Measurements from ENCODE around the gene IRF4. TPM values are rescaled to one million over a fixed set of nuclear protein-coding genes. Genes with fewer than 3 reads are reported as not detected.

IRF4 gene
- total RNA-seq, 1 donor from 2014 or later = 2.9 TPM

DNA sequence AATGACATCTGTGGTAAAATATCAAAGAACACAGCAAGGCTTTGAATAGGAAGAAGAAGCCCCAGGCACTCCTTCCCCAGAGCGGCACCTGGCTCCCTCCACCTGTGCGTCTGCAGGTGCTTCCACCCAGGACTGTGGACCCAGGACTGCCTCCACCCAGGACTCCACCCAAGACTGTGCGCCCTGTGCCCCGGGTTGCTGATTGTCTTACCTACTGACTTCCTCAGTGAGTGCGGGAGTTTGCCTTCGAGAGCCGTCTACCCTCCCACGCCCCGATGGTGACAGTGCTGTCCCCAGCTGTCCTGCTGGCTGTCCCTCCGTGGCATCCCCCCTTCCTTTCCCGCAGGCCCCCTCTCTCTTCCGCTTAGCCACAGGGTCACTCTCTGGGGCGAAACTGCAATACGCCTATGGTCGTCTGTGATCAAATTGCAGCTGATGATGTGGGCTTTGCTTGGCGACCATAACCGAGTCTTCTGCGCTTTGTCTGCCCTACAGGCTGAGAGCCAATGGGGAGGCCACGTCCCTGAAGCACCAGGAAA is 52.1 kb downstream of the IRF4 start:
- DNase-seq (ENCODE audit: low spot score) = no peak

DNA sequence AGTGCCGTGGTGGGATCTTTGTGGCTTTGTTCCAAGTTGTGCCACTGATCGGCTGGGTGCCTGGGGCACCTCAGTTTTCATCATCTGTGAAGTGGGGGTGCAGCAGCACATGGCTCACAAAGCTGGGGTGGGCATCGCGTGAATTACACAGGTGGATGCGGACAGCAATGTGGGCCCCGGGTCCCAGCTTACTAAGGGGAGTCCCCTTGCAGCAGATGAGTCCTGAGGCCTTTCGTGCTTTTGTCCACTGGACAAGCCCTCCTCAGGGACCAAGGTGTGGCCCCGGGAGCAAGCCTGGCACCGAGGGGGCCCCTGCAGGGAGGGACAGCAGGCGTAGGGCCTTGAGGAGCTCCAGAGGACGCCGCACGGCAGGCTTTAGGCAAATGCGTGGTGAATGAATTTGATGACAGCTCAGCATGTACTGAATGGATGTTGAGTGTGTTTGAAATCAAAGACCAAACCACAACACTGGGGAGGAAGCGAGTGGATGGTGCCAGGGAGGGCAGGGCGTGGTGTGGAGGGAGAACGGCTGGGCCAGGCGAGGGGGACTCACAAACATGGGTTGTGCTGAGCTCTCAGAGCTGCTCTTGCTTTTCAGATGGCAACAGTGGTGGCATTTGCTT is 53.2 kb downstream of the IRF4 start:
- no peak for DNase-seq (ENCODE audit: low spot score)

DNA sequence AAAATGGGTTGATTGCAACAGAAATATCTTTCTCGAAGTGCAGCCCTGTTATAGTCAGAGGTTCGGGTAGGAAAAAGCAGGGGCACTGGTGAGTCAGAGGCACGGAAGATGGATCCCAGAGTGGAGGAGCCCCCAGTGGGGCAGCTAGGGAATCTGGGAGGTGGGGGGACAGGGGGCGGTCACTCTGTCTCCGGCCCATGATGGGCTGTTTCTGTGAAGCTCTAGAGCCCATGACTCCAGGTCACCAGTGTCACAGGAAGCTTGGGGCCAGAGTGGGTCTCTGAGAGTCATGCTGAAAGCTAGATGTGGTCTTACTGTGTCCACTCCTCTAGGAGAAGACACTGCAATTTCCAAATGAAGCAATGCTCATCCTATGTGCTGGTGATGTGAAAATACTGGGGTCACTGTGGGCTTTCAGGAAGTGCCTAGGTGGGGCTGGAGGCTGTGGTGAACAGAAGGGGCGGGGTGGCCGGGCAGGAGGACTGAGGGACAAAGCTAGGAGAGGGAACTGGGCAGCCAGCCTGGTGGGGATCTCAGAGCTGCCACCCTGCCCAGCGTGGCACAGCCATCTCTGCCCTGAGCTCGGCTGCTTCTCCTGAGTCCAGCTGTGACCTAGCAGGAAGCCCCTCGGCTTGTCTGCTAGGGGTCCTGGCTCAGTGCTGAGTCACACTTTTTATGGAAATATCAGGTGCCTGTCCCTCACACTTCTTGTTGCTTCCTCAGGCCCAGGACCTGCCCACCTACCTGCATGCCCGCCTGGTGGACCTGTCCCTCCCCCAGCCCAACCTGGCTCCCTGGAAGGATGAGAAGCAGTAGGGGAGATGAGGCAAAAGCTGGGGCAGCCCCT is 54.2 kb downstream of the IRF4 start:
- DNase-seq (ENCODE audit: low spot score) = no peak

DNA sequence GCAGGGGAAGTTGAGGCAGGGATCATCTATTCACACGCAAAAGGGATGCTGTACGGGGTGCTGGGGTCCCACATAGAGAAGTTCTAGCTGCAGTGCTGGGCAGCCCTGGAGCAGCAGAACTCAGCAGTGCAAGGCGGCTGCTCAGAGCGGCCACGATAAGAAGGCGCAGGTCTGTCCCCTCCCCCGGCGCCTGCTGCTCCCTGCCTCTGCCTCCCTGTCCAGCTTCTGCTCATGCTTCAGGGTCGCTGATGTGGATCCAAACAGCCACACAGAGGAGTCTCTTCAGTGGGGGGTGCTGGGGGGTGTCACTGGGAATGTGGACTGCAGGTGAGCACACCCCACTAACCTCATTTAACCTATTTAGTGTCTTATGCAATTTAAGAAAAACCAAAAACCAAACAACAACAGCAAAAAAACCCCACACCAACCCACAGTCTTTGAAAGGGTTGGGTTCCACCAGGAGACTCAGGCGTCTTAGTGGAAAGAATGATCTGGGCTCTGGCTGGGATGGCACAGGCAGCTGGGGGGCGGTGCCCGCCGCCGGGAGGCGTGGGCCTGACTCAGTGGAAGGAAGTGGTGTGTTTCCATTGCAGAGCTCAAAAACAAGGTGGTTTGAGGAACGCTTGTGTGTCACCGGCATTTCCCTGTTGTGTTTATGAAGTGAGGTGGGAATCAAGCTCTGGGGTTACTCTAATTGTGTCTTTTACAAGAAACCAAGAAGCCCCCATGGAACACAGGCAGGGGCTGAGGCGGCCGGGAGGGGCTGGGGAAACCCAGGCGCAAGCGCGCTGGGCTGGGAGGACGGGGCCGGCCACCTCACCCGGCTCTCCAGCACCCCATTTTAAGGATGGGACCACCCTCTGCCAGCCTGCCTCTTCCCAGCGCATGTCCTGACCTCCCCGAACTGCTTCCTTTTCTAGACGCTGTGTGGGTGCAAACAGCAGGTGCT is 55.1 kb downstream of the IRF4 start:
- no peak for DNase-seq (ENCODE audit: low spot score)

DNA sequence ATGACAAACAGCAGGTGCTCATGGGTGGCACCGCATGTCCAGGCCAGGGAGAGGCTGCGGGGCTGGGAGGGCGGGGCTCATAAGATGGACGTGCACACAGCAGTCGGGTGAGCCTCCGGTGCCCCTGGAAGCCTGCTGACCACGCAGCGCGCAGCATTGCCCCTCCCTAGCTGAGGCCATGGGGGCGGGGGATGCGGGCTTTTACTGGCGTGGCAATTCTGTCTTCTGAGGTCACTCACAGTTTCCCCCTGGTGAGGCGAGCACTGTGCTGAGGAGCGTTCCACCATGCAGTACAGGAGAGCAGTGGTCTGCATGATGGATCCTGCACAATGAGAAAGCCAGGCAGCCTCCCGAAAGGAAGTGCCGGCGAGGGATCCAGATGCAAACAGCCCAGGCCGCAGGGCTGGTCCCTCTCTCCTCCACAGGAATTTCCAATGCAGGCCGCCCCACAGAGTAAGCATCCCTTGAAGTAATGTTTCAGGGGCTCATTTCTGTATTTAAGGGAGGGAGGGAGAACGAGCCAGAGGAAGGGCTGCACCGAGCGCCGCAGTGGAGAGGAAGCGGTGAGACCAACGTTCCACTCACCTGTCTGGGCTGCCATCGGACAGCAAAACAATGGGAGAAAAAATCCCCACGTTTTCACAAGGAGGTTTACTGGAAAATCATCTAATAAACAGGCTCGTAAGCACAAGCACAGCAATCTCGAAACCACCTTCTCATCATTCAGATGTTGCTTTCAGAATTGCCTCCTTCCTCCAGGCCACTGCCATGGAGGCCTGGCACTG is 56.0 kb downstream of the IRF4 start:
- no peak for DNase-seq (ENCODE audit: low spot score)

DNA sequence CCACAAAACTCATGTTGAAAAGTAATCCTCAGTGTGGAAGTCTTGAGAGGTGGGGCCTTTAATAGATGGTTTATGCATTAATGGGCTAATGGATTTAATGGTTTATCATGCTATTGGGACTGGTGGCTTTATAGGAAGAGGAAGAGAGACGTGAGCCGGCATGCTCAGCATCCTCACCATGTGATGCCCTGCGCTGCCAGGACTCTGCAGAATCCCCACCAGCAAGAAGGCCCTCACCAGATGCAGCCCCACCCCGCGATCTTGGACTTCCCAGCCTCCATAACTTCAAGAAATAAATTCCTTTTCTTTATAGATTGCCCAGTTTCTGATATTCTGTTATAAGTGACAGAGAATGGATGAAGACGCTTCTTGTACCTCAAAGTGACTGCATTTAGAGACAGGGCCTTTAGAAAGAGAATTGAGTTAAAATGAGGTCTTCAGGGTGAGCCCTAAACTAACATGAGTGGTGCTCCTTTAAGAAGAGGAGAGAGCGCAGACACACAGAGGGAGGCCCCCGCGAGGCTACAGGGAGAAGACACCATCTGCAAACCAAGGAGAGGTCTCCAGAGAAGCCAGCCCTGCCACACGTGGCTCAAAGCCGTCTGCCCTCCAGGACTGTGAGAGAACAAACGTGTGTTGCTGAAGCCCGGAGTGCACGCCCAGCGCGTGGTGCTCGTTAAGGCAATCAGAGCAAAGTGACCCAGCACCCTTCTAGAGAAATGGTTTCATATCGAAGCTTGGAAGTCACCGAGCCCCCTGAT is 56.9 kb downstream of the IRF4 start:
- no peak for DNase-seq (ENCODE audit: low spot score)

DNA sequence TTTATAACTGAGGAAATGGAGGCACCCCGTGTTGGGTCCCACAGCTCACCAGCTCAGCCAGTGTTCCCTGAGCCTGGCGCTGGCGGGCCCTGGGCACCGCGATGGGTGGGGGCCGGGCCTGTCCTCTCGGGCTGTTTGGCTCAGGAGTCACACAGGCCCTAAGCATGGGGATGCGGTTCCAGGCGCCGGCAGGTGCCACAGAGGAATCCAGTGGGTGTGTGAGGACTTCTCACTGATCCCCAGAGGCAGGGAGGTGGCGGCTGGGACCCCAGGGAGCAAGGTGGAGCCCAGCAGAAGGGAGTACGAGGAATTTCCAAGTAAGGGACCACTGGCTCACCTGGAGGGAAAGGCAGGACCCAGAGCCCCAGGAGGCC is 57.5 kb downstream of the IRF4 start:
- DNase-seq (ENCODE audit: low spot score) = no peak

DNA sequence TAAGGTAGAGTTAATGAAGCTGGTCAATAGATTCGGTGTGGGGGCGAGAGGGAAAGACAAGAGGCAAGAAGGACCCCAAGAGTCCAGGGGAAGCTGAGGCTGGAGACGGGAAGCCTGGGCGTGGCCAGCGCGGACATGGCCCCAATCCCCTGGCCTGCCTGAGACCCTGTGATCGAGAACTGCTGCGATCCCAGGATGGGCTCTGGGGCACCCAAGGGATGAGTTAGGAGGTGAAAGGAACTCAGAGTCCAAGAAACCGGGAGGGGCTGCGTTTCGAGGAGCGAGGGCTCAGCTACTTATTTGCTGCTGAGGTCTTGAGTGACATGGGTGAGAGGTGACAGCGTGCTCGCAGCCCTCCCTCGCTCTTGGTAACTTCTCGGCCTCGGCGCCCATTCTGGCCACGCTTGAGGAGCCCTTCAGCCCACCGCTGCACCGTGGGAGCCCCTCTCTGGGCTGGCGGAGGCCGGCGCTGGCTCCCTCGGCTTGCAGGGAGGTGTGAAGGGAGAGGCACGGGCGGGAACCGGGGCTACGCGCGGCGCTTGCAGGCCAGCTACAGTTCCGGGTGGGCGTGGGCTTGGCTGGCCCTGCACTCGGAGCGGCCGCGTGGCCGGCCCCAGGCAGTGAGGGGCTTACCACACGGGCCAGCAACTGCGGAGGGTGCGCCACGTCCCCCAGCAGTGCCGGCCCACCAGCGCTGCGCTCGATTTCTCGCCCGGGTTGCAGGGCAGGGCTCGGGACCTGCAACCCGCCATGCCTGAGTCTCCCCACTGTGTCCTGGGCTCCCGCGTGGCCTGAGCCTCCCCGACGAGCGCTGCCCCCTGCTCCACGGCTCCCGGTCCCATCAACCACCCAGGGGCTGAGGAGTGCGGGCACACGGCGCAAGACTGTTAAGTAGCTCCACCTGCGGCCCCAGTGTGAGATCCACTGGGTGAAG is 58.2 kb downstream of the IRF4 start:
- no peak for DNase-seq (ENCODE audit: low spot score)

DNA sequence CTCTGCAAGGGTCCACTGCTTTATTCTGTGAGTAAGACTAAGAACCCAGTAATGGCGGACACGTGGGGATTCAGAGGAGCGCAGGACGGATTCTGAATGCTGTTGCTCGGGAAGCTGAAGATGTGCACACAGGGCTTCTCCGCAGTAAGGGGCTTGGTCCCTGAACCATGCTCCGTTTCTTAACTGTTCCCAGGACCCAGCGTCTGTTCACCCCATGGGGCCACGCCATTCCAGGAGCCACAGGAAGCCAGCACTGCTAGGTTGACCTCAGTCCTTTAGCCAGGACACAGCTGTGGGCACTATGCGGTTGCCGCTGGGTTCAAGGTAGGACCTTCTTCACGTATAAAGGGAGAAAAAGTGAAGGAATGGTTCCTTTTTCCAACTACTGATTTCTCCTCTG is 59.8 kb downstream of the IRF4 start:
- DNase-seq (ENCODE audit: low spot score) = no peak

DNA sequence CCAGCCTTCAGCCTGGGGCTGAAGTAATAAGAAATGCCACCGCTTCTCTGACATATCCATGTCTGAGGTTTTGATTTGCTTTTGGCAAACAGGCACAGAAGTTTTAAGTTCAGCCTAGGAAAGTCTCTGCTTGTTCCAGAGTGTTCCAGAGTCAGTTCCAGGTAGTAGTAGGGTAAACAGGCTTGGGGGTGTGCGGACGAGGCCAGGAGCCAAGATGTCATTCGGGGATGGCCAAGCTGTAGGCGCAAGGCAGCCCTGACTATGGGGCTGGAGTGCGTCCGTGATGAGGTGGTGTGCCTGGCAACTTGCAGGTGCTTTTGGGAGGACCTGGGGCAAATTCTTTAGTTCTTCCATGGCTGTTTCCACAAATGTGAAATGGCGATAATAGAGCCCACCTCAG is 60.3 kb downstream of the IRF4 start:
- DNase-seq (ENCODE audit: low spot score) = no peak

DNA sequence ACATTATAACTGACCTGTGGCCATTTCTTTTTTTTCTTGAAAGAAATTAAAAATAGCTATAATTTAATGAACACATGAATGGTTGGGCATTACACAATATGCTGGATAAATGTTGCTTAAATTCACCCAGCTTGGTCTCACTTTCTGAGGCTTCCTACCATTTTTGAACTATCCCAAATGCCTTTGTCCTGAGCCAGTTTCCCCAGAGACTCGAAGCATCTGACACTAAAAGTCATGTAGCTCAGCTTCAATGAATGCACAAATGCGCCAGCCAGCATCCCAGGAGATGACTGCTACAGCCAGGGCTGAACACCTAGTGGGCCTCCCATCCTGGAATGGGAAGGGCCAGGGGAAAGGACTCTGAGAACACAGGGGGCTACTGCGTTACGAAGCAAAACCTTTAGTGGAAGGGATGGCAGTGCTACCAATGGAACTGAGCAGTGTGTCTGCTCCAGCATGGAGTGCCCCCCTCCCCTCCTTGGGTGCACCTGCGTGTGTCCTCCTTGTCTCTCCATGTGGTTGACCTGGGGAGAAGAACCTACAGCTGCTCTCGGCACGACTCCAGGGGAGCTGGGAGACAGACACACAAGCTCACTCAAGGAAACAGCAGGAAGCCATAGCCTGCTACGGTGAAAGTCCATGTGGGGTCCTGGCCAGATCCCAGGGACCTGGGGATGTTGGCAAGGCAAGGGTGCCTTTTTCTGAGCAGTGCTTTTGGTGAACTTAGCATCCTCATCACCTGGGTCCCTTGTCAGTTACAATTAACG is 60.9 kb downstream of the IRF4 start:
- no peak for DNase-seq (ENCODE audit: low spot score)

DNA sequence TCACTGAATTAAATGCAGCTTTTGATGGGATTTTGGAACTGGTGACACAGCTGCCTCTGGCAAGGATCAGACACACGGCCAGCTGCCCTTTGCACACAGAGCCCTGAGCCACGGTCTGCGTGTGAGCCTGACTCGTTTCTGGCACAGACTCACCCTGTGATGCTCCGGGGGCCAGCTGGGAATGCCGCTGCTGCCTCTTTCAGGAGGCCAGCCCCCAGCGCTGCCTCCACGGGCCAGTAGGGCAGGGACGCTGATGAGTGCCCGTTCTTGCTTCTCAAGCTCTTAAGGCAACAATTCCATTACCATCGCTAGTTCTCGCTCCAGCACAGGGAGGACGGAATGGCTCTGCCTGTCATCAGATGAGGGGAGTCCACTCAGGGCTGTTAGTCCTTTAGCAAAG is 61.6 kb downstream of the IRF4 start:
- peak; percentile 54 for DNase-seq (ENCODE audit: low spot score)

DNA sequence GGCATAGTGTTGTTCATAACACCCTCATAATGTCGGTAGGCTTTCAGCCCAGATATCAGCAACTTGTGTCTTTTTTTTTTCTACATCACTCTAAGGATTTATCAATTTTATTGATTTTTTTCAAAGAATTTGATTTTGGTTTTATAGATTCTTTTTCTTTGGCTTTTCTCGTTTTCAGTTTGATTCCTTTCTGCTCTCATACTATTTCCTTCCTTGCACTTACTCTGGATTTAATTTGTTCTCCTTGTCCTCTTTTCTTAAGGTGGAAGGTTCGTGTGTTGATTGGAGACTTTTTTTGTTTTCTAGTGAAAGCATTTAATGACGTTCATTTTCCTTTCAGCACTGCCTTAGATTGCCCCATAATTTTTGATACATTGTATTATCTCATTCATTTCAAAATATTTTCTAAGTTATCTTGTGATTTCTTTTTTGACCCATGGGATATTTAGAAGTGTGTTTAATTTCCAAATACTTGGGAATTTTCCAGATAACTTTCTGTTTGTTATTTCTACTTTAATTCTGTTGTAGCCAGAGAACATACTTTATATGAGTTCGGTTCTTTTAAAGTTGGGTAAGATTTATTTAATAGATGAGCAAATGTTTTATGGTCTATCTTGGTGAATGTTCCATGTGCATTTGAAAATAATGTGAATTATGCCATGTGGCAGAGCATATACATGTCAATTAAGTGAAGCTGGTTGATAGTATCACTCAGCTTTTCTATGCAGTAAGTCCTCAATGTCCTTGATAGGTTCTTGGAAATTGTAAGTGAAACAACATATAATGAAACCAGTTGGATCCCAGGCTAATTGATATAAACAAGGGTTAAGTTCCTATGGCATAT is 62.8 kb downstream of the IRF4 start:
- no peak for DNase-seq (ENCODE audit: low spot score)

DNA sequence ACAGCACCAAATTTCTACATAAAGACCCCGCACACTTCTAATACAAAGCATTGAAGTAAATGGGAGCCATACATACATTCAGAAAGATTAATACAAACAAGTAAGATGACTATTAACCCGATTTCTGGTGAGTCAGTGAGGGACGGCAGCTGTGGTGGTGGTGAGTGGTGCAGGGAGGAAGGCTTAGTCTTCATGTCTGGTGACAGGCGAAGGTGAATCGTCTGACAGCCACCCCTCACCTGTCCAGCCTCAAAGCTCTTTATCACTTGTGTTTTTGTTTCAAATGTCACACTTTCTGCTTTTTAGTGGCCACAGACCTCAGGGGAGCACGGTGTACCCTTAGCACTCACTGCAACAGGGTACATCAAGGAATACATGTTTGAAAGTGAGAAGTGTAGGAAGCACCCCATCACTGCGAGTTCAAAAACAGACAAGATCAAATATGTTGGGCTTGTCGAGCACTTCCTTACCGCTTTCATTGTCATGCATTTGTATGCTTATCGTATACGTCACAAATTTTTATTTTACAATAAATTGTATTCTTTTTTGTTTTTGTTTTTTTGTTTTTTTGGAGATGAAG is 63.5 kb downstream of the IRF4 start:
- DNase-seq (ENCODE audit: low spot score) = no peak

DNA sequence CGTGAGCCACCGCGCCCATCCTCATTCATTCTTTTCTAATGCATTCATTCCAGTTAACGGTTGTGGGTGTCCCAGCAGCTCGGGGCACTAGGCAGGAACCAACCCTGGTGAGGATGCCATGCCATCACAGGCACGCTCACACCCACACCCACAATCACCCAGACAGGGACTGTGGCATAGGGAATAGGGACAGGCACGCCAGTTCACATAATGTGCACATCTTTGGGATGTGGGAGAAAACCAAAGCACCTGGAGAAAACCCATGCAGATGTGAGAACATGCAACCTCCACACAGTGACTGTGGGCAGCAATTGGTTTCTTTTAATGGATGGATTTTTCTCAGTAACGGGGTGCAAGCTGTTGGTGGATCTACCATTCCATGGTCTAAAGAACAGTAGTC is 64.3 kb downstream of the IRF4 start:
- DNase-seq (ENCODE audit: low spot score) = no peak

DNA sequence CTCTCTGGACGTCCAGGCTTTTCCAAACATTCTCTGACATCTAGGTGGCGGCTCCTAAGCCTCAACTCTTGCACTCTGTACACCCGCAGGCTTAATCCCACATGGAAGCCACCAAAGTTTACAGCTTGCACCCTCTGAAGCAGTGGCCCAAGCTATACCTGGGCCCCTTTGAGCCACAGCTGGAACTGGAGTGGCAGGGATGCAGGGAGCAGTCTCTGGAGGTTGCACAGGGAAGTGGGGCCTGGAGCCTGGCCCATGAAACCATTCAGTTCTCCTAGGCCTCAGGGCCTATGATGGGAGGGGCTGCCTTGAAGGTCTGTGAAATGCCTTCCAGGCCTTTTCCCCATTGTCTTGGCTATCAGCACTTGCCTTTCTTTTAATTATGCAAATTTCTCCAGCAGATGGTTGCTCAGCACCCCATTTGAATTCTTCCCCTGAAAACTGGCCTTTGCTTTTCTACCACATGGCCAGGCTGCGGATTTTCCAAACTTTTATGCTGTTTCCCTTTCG is 64.9 kb downstream of the IRF4 start:
- no peak for DNase-seq (ENCODE audit: low spot score)

DNA sequence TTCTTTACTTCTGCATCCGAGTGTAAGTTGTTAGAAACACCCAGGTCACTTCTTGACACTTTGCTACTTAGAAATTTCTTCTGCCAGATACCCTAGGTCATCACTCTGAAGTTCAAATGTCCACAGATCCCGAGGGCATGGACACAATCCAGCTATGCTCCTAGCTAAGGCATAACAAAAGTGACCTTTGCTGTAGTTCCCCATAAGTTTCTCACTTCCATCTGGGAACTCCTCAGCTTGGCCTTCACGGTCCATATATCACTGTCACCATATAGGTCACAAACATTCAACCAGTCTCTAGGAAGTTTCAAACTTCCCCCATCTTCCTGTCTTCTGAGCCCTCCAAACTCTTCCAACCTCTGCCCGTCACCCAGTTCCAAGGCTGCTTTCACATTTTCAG is 65.3 kb downstream of the IRF4 start:
- no peak for DNase-seq (ENCODE audit: low spot score)

All from mucosa of gallbladder (tissue), 1 donor.